CD14-positive monocyte (primary cell): Measurements from ENCODE around the gene GRK3. TPM values are rescaled to one million over a fixed set of nuclear protein-coding genes. Genes with fewer than 3 reads are reported as not detected.
"Not testable (repeated sequence)": the region's sequence is repeated elsewhere in the genome, so short reads cannot be mapped to it uniquely, and the experiment has no call there.

Experiments used
- DNase-seq, 3 donors: peaks; one replicate each; pipeline ENCODE4 v3.0.0-alpha.2; 2011 to 2022
- H2AFZ ChIP-seq: 2 replicates; pipeline ENCODE4 v1.6.0; 2012; ENCODE audit warnings: mild to moderate bottlenecking, low read depth, low read length, inconsistent platforms; ENCODE audit not compliant: insufficient read depth, poor library complexity, severe bottlenecking
- H3K27ac ChIP-seq, 2 donors: 1 replicate in 1 of 2; 2 replicates in 1 of 2; pipeline ENCODE4 v1.5.1; 2012 to 2013; ENCODE audit warnings: low read length in 2 of 2, control low read depth in 1 of 2, inconsistent platforms in 1 of 2, low read depth in 1 of 2, mild to moderate bottlenecking in 1 of 2
- H3K27me3 ChIP-seq, 2 donors: one replicate each; pipeline versions ENCODE4 v1.6.0 to v1.6.1; 2011 to 2013; ENCODE audit warnings: low read length in 2 of 2; ENCODE audit not compliant: control insufficient read depth in 2 of 2, insufficient read depth in 2 of 2
- H3K36me3 ChIP-seq, 2 donors: replicated peaks in 1 of 2; 1 replicate in 1 of 2; 2 replicates in 1 of 2; pipeline versions ENCODE4 v1.5.1 to v1.6.1; 2012 to 2013; ENCODE audit warnings: low read length in 2 of 2, control low read depth in 1 of 2, inconsistent platforms in 1 of 2, mild to moderate bottlenecking in 1 of 2; ENCODE audit not compliant: insufficient read depth in 2 of 2, control insufficient read depth in 1 of 2
- H3K4me1 ChIP-seq, 2 donors: 1 replicate in 1 of 2; 2 replicates in 1 of 2; pipeline versions ENCODE4 v1.5.1 to v1.6.1; 2012 to 2013; ENCODE audit warnings: low read length in 2 of 2, control low read depth in 1 of 2, inconsistent platforms in 1 of 2, mild to moderate bottlenecking in 1 of 2, moderate library complexity in 1 of 2; ENCODE audit not compliant: insufficient read depth in 2 of 2, control insufficient read depth in 1 of 2
- H3K4me2 ChIP-seq: replicated peaks from 2 replicates; pipeline ENCODE3; 2012; ENCODE audit warnings: low read length, moderate library complexity, mild to moderate bottlenecking; ENCODE audit not compliant: poor library complexity, severe bottlenecking; ENCODE audit errors: extremely low read depth
- H3K4me3 ChIP-seq, 3 experiments: fragments of 200-600 bp in 1 of 3; sonication (generic) in 1 of 3; replicated peaks in 1 of 3; 1 replicate in 2 of 3; 2 replicates in 1 of 3; pipeline ENCODE4 v1.5.1; 2011 to 2013; ENCODE audit warnings: low read length in 3 of 3, mild to moderate bottlenecking in 3 of 3, control low read depth in 2 of 3, low read depth in 2 of 3, inconsistent platforms in 1 of 3, moderate library complexity in 1 of 3
- H3K79me2 ChIP-seq: 2 replicates; pipeline ENCODE4 v1.6.0; 2012; ENCODE audit warnings: mild to moderate bottlenecking, control low read depth, inconsistent platforms, low read length, moderate library complexity; ENCODE audit not compliant: insufficient read depth
- H3K9ac ChIP-seq: 2 replicates; pipeline ENCODE4 v1.6.0; 2017; ENCODE audit warnings: low read length, mild to moderate bottlenecking; ENCODE audit not compliant: insufficient read depth, poor library complexity, severe bottlenecking
- H3K9me3 ChIP-seq, 2 donors: replicated peaks in 1 of 2; 1 replicate in 1 of 2; 2 replicates in 1 of 2; pipeline versions ENCODE4 v1.5.1 to v1.6.1; 2012 to 2013; ENCODE audit warnings: low read length in 2 of 2, control low read depth in 1 of 2; ENCODE audit not compliant: control insufficient read depth in 1 of 2, insufficient read depth in 1 of 2
- H4K20me1 ChIP-seq: 2 replicates; pipeline ENCODE4 v1.6.0; 2012; ENCODE audit warnings: mild to moderate bottlenecking, low read length, control low read depth, moderate library complexity; ENCODE audit not compliant: insufficient read depth
- H3K27ac Mint-ChIP-seq, 7 donors: one replicate each; pipeline ENCODE4 v1.8.0; 2020; ENCODE audit warnings: mild to moderate bottlenecking in 7 of 7, mixed read lengths in 7 of 7, moderate library complexity in 6 of 7, inconsistent platforms in 2 of 7
- H3K27me3 Mint-ChIP-seq, 3 donors: one replicate each; pipeline ENCODE4 v1.8.0; 2021 to 2022; ENCODE audit warnings: low read depth in 3 of 3, mild to moderate bottlenecking in 3 of 3, mixed read lengths in 3 of 3, moderate library complexity in 3 of 3, inconsistent platforms in 1 of 3
- H3K36me3 Mint-ChIP-seq, 2 donors: one replicate each; pipeline ENCODE4 v1.8.0; 2020; ENCODE audit warnings: mixed read lengths in 2 of 2, inconsistent platforms in 1 of 2, mild to moderate bottlenecking in 1 of 2
- H3K4me1 Mint-ChIP-seq: one replicate; pipeline ENCODE4 v1.8.0; 2020; ENCODE audit warnings: mild to moderate bottlenecking, mixed read lengths
- H3K4me3 Mint-ChIP-seq, 2 donors: one replicate each; pipeline ENCODE4 v1.8.0; 2020; ENCODE audit warnings: mild to moderate bottlenecking in 2 of 2, mixed read lengths in 2 of 2, moderate library complexity in 1 of 2
- H3K9me3 Mint-ChIP-seq, 7 donors: one replicate each; pipeline ENCODE4 v1.8.0; 2020 to 2022; ENCODE audit warnings: mixed read lengths in 7 of 7, mild to moderate bottlenecking in 6 of 7, moderate library complexity in 6 of 7, inconsistent platforms in 2 of 7
- CTCF ChIP-seq: fragments of 200-600 bp; IDR thresholded peaks from one replicate; pipeline ENCODE4 v1.8.0; 2022; ENCODE audit warnings: antibody characterized with exemption, mild to moderate bottlenecking
- WGBS: methylation state at CpG from one replicate; pipeline ENCODE4 v1.1.5; 2013; ENCODE audit warnings: missing lambda C conversion rate; ENCODE audit not compliant: insufficient coverage; 5-methylcytosine and 5-hydroxymethylcytosine counted together
- intact Hi-C, 2 donors: fragments of 100-400 bp; cut with micrococcal nuclease; formaldehyde crosslinking; loops; one replicate each; pipeline versions ENCODE4 v1.15.0 to v1.15.1; 2023
- polyA plus RNA-seq, 3 donors: library from polyadenylated mRNA; depleted of rRNA in 1 of 3; unstranded in 2 of 3; stranded (reverse) in 1 of 3; fragments of 300-500 nt in 2 of 3; fragments of >200 nt in 1 of 3; fragmentation: Illumina TruSeq in 2 of 3; gene quantifications; 1 replicate in 2 of 3; 2 replicates in 1 of 3; pipeline ENCODE4 v1.2.3, GENCODE V29; 2012 to 2021

Gene GRK3
- polyA plus RNA-seq, 3 donors, result 8.3 to 33.3 (median 9.6) TPM

DNA sequence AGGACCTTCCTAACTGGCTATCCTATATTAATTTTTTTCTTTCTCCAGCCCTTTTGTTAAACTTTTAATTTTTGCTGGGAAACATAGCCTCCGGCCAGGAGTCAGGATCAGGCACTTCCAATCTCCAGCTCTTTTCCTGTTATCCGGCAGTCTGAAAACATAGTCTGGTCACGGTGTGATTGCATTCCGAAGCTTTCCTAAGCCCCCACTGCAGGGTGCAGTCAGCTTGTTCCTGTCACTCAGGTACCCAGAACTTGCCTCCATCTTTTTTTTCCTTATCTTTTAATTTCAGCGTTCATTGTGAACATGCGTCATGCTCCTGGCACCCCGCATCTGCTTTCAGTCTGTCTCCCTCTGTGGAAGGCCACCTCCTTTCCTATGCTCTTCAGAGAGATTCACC is 59.4 kb downstream of the GRK3 start:
- no peaks in the 10 kb centered on the region for H3K9me3 Mint-ChIP-seq
- Histone ChIP-seq H4K20me1 (peaks cover 100% of the 10 kb centered on the region), H3K9me3 (no peaks in the 10 kb centered on the region), H3K4me3 (no peak overlapping the region), H3K79me2 (peaks cover 92% of the 10 kb centered on the region), H3K9ac (no peak overlapping the region), H3K36me3 (peaks cover 22 to 51% of the 10 kb centered on the region in 2 donors), H3K27me3 (no peaks in the 10 kb centered on the region), H2AFZ (no peak overlapping the region), H3K4me2 (no peak overlapping the region), H3K27ac (no peak overlapping the region), H3K4me1 (peaks cover 14 to 20% of the 10 kb centered on the region in 2 donors)
- WGBS, result 98% methylated on average over 7 of the region's 7 CpGs
- no peak for TF ChIP-seq CTCF
- H3K4me3 Mint-ChIP-seq, result no peak overlapping the region
- peaks cover 4% of the 10 kb centered on the region for H3K4me1 Mint-ChIP-seq
- DNase-seq, result no peak
- peaks cover 0 to 2% (median 0%) of the 10 kb centered on the region in 3 donors for H3K27me3 Mint-ChIP-seq
- peaks cover 43 to 51% of the 10 kb centered on the region in 2 donors for H3K36me3 Mint-ChIP-seq
- intact Hi-C loops, result no loop called here
- H3K27ac Mint-ChIP-seq, result peak overlapping the region in 1 of 7 donors; percentile 26

GRCh38 chr22:25624476-25624875 is 60.0 kb downstream of the GRK3 start:
- Histone ChIP-seq H3K27me3 (no peaks in the 10 kb centered on the region), H3K36me3 (peaks cover 26 to 50% of the 10 kb centered on the region in 2 donors), H3K9me3 (no peaks in the 10 kb centered on the region), H4K20me1 (peaks cover 100% of the 10 kb centered on the region), H2AFZ (no peak overlapping the region), H3K4me2 (no peak overlapping the region), H3K4me3 (no peak overlapping the region), H3K79me2 (peaks cover 92% of the 10 kb centered on the region), H3K9ac (no peak overlapping the region), H3K4me1 (peaks cover 14 to 20% of the 10 kb centered on the region in 2 donors), H3K27ac (no peak overlapping the region)
- Mint-ChIP-seq H3K36me3 (peaks cover 37 to 46% of the 10 kb centered on the region in 2 donors), H3K9me3 (no peaks in the 10 kb centered on the region), H3K27ac (peak overlapping the region in 1 of 7 donors; percentile 7), H3K4me3 (no peak overlapping the region), H3K4me1 (peaks cover 4% of the 10 kb centered on the region), H3K27me3 (peaks cover 0 to under 1% (median 0%) of the 10 kb centered on the region in 3 donors)
- no peak for DNase-seq
- 100% methylated on average over 3 of the region's 6 CpGs for WGBS
- no peak for TF ChIP-seq CTCF
- intact Hi-C loops, result no loop called here

GRCh38 chr22:25625747-25626623 is 61.5 kb downstream of the GRK3 start:
- H3K36me3 Mint-ChIP-seq, result peaks cover 38% of the 10 kb centered on the region in 2 donors
- DNase-seq, H3K4me2 ChIP-seq, H3K9ac ChIP-seq, H3K9me3 Mint-ChIP-seq, H3K9me3 ChIP-seq, H3K4me1 Mint-ChIP-seq, intact Hi-C loops, H3K4me3 Mint-ChIP-seq, H3K27me3 Mint-ChIP-seq, H2AFZ ChIP-seq, H3K4me3 ChIP-seq, H3K27me3 ChIP-seq: not testable (repeated sequence)
- peak overlapping the region in 1 of 2 donors; percentile 60 for H3K27ac ChIP-seq
- peaks cover 24 to 41% of the 10 kb centered on the region in 2 donors for H3K36me3 ChIP-seq
- WGBS, result 93% methylated on average over 15 of the region's 20 CpGs
- H4K20me1 ChIP-seq, result peaks cover 100% of the 10 kb centered on the region
- peaks cover 14 to 20% of the 10 kb centered on the region in 2 donors for H3K4me1 ChIP-seq
- peaks cover 92% of the 10 kb centered on the region for H3K79me2 ChIP-seq
- peak overlapping the region in 3 of 7 donors; percentile 24 to 75 (median 63) for H3K27ac Mint-ChIP-seq
